Measurements from ENCODE around the gene WIPF1. TPM values are rescaled to one million over a fixed set of nuclear protein-coding genes. Genes with fewer than 3 reads are reported as not detected.

Gene WIPF1
- total RNA-seq, 1 donor from 2014 or later: 20.4 TPM

DNA sequence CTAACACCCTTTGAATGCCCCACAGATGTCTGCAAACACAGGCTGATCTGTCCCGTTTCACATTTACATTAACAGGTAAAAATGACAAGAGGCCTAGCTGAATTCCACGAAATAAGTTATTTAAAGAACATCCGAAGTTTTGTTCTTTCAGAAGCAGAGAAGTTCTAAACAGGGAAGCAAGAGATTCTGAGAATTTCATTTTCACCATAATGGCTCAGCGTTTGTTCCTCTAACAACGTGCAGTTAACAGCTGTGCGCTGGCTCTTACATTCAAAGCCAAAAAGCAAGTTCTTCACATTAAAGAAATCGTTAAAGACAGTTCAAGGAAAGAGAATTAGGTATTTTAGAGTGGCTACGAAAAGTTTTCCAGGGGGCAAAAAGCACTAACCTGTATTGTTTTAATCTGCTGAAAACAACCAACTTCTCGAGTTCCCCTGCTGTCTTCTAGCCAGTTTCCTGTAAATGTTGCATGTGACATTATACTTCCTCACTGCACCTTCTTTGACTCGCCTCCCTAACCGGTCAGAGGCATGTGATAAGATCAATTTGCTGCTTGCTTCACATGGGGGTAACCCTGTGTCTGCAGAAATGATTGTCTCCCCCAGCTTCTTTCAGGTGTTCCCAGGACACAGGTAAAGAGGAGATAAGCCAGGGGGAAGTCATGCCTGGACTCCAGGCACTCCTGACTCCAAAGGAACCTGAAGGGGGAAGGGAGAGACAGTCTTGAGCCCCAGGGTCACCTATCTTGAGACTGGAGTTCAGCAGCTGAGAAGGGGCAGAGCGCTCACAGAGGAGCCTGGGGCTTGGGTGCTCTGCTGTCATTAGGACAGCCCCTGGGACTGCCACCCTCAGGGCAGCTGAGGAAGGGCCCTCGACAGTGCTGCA lies 36.8 kb upstream of the WIPF1 start:
- Histone ChIP-seq H3K36me3 (no peaks in the 10 kb centered on the region), H3K4me1 (peaks cover 41% of the 10 kb centered on the region), H3K4me3 (peak overlapping the region in 1 of 2 donors; percentile 20), H3K27ac (peak overlapping the region; percentile 77), H3K9me3 (no peaks in the 10 kb centered on the region), H3K27me3 (no peaks in the 10 kb centered on the region)
- intact Hi-C loops (cut with DNase I): no loop called here
- TF ChIP-seq POLR2A (IDR thresholded peaks at IDR 0.05) (no peak), POLR2AphosphoS5 (IDR thresholded peaks at IDR 0.05; ENCODE audit: insufficient read depth in 1 of 2, low read depth in 1 of 2) (no peak)
- TF ChIP-seq, protein P1, sequence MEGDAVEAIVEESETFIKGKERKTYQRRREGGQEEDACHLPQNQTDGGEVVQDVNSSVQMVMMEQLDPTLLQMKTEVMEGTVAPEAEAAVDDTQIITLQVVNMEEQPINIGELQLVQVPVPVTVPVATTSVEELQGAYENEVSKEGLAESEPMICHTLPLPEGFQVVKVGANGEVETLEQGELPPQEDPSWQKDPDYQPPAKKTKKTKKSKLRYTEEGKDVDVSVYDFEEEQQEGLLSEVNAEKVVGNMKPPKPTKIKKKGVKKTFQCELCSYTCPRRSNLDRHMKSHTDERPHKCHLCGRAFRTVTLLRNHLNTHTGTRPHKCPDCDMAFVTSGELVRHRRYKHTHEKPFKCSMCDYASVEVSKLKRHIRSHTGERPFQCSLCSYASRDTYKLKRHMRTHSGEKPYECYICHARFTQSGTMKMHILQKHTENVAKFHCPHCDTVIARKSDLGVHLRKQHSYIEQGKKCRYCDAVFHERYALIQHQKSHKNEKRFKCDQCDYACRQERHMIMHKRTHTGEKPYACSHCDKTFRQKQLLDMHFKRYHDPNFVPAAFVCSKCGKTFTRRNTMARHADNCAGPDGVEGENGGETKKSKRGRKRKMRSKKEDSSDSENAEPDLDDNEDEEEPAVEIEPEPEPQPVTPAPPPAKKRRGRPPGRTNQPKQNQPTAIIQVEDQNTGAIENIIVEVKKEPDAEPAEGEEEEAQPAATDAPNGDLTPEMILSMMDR (IDR thresholded peaks at IDR 0.05): no peak
- DNase-seq (ENCODE audit: extremely low spot score in 2 of 2): no peak

DNA sequence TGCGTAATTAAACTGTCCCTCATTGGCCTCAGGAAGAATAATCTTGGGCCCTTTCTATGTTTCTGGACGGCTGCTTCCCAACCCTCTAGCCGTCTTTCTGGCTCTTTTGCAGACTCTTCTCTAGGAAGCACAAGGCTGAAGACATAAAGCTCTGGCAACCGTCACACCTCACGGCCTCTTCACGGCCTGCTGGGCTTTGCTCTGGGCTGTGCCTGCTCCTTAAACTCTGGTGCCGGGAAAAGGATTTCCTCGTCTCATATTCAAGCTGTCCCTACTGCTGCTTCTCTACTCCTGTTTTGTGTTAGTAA lies 36.0 kb upstream of the WIPF1 start:
- no peaks in the 10 kb centered on the region for H3K27me3 ChIP-seq
- peak overlapping the region; percentile 13 to 20 for H3K4me3 ChIP-seq
- no peak for DNase-seq (ENCODE audit: extremely low spot score in 2 of 2)
- peaks cover 41% of the 10 kb centered on the region for H3K4me1 ChIP-seq
- no peaks in the 10 kb centered on the region for H3K36me3 ChIP-seq
- peak overlapping the region; percentile 77 for H3K27ac ChIP-seq
- no peaks in the 10 kb centered on the region for H3K9me3 ChIP-seq
- TF ChIP-seq POLR2A (IDR thresholded peaks at IDR 0.05) (no peak), POLR2AphosphoS5 (IDR thresholded peaks at IDR 0.05; ENCODE audit: insufficient read depth in 1 of 2, low read depth in 1 of 2) (no peak)
- TF ChIP-seq, protein P1 (IDR thresholded peaks at IDR 0.05): no peak
- intact Hi-C loops (cut with DNase I): no loop called here

DNA sequence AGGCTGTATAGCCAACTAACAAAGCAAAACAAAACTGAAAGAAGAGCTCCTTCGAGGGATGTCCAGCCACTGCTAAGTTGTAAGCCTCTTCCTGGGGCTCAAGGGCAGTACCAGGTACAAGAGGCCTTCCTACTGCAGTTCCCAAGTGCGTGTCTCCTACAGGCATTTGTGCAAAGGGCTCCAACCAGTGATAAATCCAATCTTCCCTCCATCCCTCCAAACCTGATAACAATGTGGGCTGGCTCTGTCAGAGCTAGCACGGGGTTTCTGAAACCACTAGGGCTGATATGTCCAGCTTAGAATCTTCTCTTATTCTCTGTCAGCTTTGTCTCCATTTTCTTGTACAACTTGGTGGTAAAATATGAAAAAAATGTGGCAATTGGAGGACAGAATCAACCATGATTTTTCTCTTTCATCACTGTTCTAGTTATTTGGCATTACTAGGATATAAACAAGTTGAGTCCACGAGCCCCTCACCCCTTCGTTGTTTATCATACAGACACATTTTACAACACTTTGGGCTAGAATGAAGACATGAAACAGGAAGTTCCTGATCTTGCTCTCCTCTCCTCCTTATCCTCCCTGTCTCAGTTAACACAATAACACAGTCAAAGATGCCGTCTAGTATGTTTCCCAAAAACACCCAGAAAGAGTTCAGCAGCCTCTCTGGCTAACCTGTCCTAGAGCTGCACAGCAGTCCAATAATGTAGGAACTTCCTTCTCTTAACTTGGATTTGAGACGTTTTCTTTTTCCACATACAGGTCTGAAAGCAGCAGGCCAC lies 35.4 kb upstream of the WIPF1 start:
- peak overlapping the region; percentile 13 to 20 for H3K4me3 ChIP-seq
- H3K4me1 ChIP-seq: peaks cover 41% of the 10 kb centered on the region
- no peak for DNase-seq (ENCODE audit: extremely low spot score in 2 of 2)
- no peaks in the 10 kb centered on the region for H3K36me3 ChIP-seq
- H3K27ac ChIP-seq: peak overlapping the region; percentile 77
- no peaks in the 10 kb centered on the region for H3K9me3 ChIP-seq
- intact Hi-C loops (cut with DNase I): no loop called here
- TF ChIP-seq, protein P1 (IDR thresholded peaks at IDR 0.05): no peak
- TF ChIP-seq POLR2A (IDR thresholded peaks at IDR 0.05) (no peak), POLR2AphosphoS5 (IDR thresholded peaks at IDR 0.05; ENCODE audit: insufficient read depth in 1 of 2, low read depth in 1 of 2) (no peak)
- H3K27me3 ChIP-seq: no peaks in the 10 kb centered on the region

DNA sequence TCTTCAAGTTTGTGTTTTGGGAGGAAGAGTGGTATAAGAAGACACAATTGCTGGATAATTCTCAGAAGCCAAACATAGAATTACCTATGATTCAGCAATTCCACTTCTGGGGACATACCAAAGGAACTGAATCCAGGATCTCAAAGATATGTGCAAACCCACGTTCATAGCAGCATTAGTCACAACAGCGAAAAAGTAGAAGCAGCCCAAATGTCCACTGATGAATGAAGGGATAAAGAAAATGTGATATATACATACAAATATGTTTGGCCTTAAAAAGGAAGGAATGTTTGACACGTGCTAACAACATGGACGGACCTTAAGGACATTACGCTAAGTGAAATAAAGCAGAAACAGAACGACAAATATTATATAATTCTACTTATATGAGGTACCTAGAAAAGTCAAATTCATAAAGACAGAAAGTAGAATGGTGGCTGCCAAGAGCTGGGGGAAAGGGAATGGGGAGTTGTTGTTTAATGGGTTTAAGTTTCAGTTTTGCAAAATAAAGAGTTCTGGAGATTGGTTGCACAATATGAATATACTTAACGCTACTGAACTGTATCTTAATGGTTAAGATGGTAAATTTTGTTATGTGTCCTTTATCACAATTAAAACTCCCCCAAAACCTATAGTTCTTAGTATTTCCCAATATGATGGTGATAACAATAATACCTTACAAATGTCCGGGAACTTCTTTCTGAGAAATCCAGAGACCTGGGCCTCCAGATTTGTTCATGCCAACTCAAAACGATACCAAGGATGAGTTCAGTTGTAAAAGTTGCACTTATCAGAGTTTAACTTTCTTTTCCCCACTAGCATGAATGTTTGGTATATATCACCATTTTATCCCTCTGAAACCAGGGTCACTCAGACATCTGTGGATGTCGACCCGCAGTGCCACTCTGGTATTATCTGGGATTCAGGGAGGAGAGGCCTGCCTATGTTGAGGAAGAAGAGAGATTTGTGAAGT lies 33.7 kb upstream of the WIPF1 start:
- Histone ChIP-seq H3K27ac (peak overlapping the region; percentile 77), H3K36me3 (no peaks in the 10 kb centered on the region)
- intact Hi-C loops (cut with DNase I): no loop called here

More for the DNA sequence above, 33.7 kb upstream of the WIPF1 start:
- DNase-seq (ENCODE audit: extremely low spot score in 2 of 2): no peak
- TF ChIP-seq POLR2A (IDR thresholded peaks at IDR 0.05): no peak
- TF ChIP-seq, protein P1 (IDR thresholded peaks at IDR 0.05): no peak
- no peak for TF ChIP-seq POLR2AphosphoS5 (IDR thresholded peaks at IDR 0.05; ENCODE audit: insufficient read depth in 1 of 2, low read depth in 1 of 2)
- Histone ChIP-seq H3K4me1 (peaks cover 28% of the 10 kb centered on the region), H3K9me3 (no peaks in the 10 kb centered on the region), H3K4me3 (no peak overlapping the region), H3K27me3 (no peaks in the 10 kb centered on the region)
